H9 (cell line): ENCODE measurements around the gene CMTM8. TPM values are rescaled to one million over a fixed set of nuclear protein-coding genes. Genes with fewer than 3 reads are reported as not detected.

Experiments used
- DNase-seq: peaks from one replicate; pipeline ENCODE4 v3.0.0-alpha.2; 2017
- H2AFZ ChIP-seq: one replicate; pipeline ENCODE4 v1.6.1; 2013; ENCODE audit warnings: mild to moderate bottlenecking, low read length, control low read depth, moderate library complexity
- H2AK5ac ChIP-seq: 2 replicates; pipeline ENCODE4 v1.6.1; 2013; ENCODE audit warnings: low read length, control low read depth, mixed read lengths; ENCODE audit not compliant: insufficient read length
- H2BK120ac ChIP-seq: one replicate; pipeline ENCODE4 v1.6.1; 2013; ENCODE audit warnings: low read depth, mild to moderate bottlenecking, low read length, control low read depth, inconsistent platforms; ENCODE audit not compliant: poor library complexity, severe bottlenecking
- H2BK12ac ChIP-seq: 2 replicates; pipeline ENCODE4 v1.6.1; 2013; ENCODE audit warnings: low read length, control low read depth, mixed read lengths, low read depth; ENCODE audit not compliant: insufficient read length
- H2BK15ac ChIP-seq: 2 replicates; pipeline ENCODE4 v1.6.1; 2013; ENCODE audit warnings: low read depth, low read length, control low read depth
- H2BK20ac ChIP-seq: one replicate; pipeline ENCODE4 v1.6.1; 2013; ENCODE audit warnings: low read depth, mild to moderate bottlenecking, low read length, control low read depth, inconsistent platforms; ENCODE audit not compliant: poor library complexity, severe bottlenecking
- H2BK5ac ChIP-seq: 2 replicates; pipeline ENCODE4 v1.6.1; 2013; ENCODE audit warnings: low read length, control low read depth, mixed read lengths; ENCODE audit not compliant: insufficient read length
- H3K14ac ChIP-seq: 2 replicates; pipeline ENCODE4 v1.6.1; 2013; ENCODE audit warnings: low read length, control low read depth; ENCODE audit not compliant: insufficient read depth
- H3K18ac ChIP-seq: 2 replicates; pipeline ENCODE4 v1.6.1; 2013; ENCODE audit warnings: low read depth, mild to moderate bottlenecking, mixed read lengths, low read length, control low read depth; ENCODE audit not compliant: insufficient read length
- H3K23ac ChIP-seq: 2 replicates; pipeline ENCODE4 v1.6.1; 2013; ENCODE audit warnings: low read length, control low read depth, mixed read lengths, low read depth; ENCODE audit not compliant: insufficient read length
- H3K23me2 ChIP-seq: 2 replicates; pipeline ENCODE4 v1.6.1; 2013; ENCODE audit warnings: low read depth, mild to moderate bottlenecking, mixed read lengths, low read length, control low read depth; ENCODE audit not compliant: insufficient read length, poor library complexity, severe bottlenecking
- H3K27ac ChIP-seq: 2 replicates; pipeline ENCODE4 v1.5.1; 2013; ENCODE audit warnings: low read length, control low read depth, mixed read lengths, low read depth; ENCODE audit not compliant: insufficient read length
- H3K27me3 ChIP-seq: 2 replicates; pipeline ENCODE4 v1.6.1; 2013; ENCODE audit warnings: low read length, control low read depth, inconsistent platforms; ENCODE audit not compliant: insufficient read depth
- H3K4ac ChIP-seq: 2 replicates; pipeline ENCODE4 v1.6.1; 2013; ENCODE audit warnings: low read depth, mild to moderate bottlenecking, control low read depth, inconsistent platforms, low read length, moderate library complexity
- H3K4me1 ChIP-seq: 2 replicates; pipeline ENCODE4 v1.6.1; 2013; ENCODE audit warnings: low read length, control low read depth, inconsistent platforms; ENCODE audit not compliant: insufficient read depth
- H3K4me2 ChIP-seq: 2 replicates; pipeline ENCODE4 v1.6.1; 2013; ENCODE audit warnings: low read length, control low read depth, mixed read lengths; ENCODE audit not compliant: insufficient read length, insufficient read depth
- H3K56ac ChIP-seq: 2 replicates; pipeline ENCODE4 v1.6.1; 2013; ENCODE audit warnings: low read depth, mild to moderate bottlenecking, mixed read lengths, low read length, control low read depth; ENCODE audit not compliant: insufficient read length
- H3K79me1 ChIP-seq: 2 replicates; pipeline ENCODE4 v1.6.1; 2013; ENCODE audit warnings: low read depth, mild to moderate bottlenecking, moderate library complexity, low read length, control low read depth, inconsistent platforms; ENCODE audit not compliant: insufficient read depth, poor library complexity, severe bottlenecking
- H3K79me2 ChIP-seq: 2 replicates; pipeline ENCODE4 v1.6.1; 2013; ENCODE audit warnings: low read length, control low read depth, inconsistent platforms; ENCODE audit not compliant: insufficient read depth
- H3K9ac ChIP-seq: 2 replicates; pipeline ENCODE4 v1.6.1; 2013; ENCODE audit warnings: low read length, control low read depth, mixed read lengths; ENCODE audit not compliant: insufficient read length; ENCODE audit errors: extremely low read depth
- H3K9me3 ChIP-seq: one replicate; pipeline ENCODE4 v1.6.1; 2013; ENCODE audit warnings: low read depth, low read length, inconsistent platforms; ENCODE audit not compliant: control insufficient read depth
- H3T11ph ChIP-seq: one replicate; pipeline ENCODE4 v1.6.1; 2013; ENCODE audit warnings: mild to moderate bottlenecking, low read length, control low read depth, inconsistent platforms
- H4K20me1 ChIP-seq: one replicate; pipeline ENCODE4 v1.6.1; 2013; ENCODE audit not compliant: control insufficient read depth, insufficient read length, insufficient read depth
- H4K5ac ChIP-seq: 2 replicates; pipeline ENCODE4 v1.6.1; 2013; ENCODE audit warnings: low read depth, mild to moderate bottlenecking, mixed read lengths, low read length, control low read depth; ENCODE audit not compliant: insufficient read length
- H4K8ac ChIP-seq: replicated peaks from 2 replicates; pipeline ENCODE4 v1.6.1; 2013; ENCODE audit warnings: low read length, control low read depth, mixed read lengths, low read depth; ENCODE audit not compliant: insufficient read length
- H4K91ac ChIP-seq: 2 replicates; pipeline ENCODE4 v1.6.1; 2013; ENCODE audit warnings: low read depth, mild to moderate bottlenecking, moderate library complexity, mixed read lengths, low read length, control low read depth; ENCODE audit not compliant: insufficient read length
- H3K27ac Mint-ChIP-seq, 3 experiments: 2 replicates in 2 of 3; 3 replicates in 1 of 3; pipeline ENCODE4 v1.8.0; 2020 to 2021; ENCODE audit warnings: mixed read lengths in 3 of 3, mild to moderate bottlenecking in 1 of 3, moderate library complexity in 1 of 3
- H3K27me3 Mint-ChIP-seq: 2 replicates; pipeline ENCODE4 v1.8.0; 2021; ENCODE audit warnings: low read depth, mild to moderate bottlenecking, moderate library complexity, mixed read lengths
- H3K36me3 Mint-ChIP-seq, 3 experiments: 2 replicates in 2 of 3; 3 replicates in 1 of 3; pipeline ENCODE4 v1.8.0; 2020 to 2021; ENCODE audit warnings: low read depth in 3 of 3, mixed read lengths in 3 of 3; ENCODE audit not compliant: insufficient read depth in 1 of 3
- H3K4me1 Mint-ChIP-seq, 2 experiments: 2 replicates each; pipeline ENCODE4 v1.8.0; 2020; ENCODE audit warnings: mixed read lengths in 2 of 2
- H3K4me3 Mint-ChIP-seq, 2 experiments: 2 replicates in 1 of 2; 3 replicates in 1 of 2; pipeline ENCODE4 v1.8.0; 2020 to 2021; ENCODE audit warnings: mild to moderate bottlenecking in 2 of 2, mixed read lengths in 2 of 2, moderate library complexity in 1 of 2
- H3K9me3 Mint-ChIP-seq, 2 experiments: 2 replicates in 1 of 2; 3 replicates in 1 of 2; pipeline ENCODE4 v1.8.0; 2020; ENCODE audit warnings: mild to moderate bottlenecking in 2 of 2, mixed read lengths in 2 of 2, moderate library complexity in 1 of 2
- CTCF ChIP-seq: fragments of 200-600 bp; sonication (generic); conservative IDR thresholded peaks from 3 replicates; pipeline ENCODE4 v1.8.0; 2021; ENCODE audit warnings: antibody characterized with exemption, mild to moderate bottlenecking
- WGBS: extraction: QIAGEN DNeasy Blood & Tissue Kit; methylation state at CpG from one replicate; pipeline ENCODE4 v1.1.7; 2013; ENCODE audit warnings: missing lambda C conversion rate, low lambda C conversion rate, mixed read lengths; ENCODE audit not compliant: insufficient read length; ENCODE audit errors: extremely low coverage; 5-methylcytosine and 5-hydroxymethylcytosine counted together
- total RNA-seq: library from RNA; stranded (reverse); gene quantifications from 2 replicates; pipeline ENCODE4 v1.2.1, GENCODE V29; 2021

Gene CMTM8
- total RNA-seq, 1 experiment from 2014 or later, result 4.0 TPM

GRCh38 chr3:32355751-32356291 is 117.3 kb downstream of the CMTM8 start:
- no CpG with 5 or more reads among the region's 8 CpGs for WGBS
- no peak overlapping the region for H4K5ac ChIP-seq

More at GRCh38 chr3:32355751-32356291, 117.3 kb downstream of the CMTM8 start:
- no peak overlapping the region for H3K18ac ChIP-seq
- H2AK5ac ChIP-seq, result no peak overlapping the region
- H2BK15ac ChIP-seq, result no peak overlapping the region
- no peak overlapping the region for H3T11ph ChIP-seq
- DNase-seq, result no peak
- no peaks in the 10 kb centered on the region; the same call in 1 of the 2 replicates for H3K4me1 ChIP-seq
- no peak for TF ChIP-seq CTCF
- H3K4ac ChIP-seq, result no peak overlapping the region
- no peak overlapping the region for H4K8ac ChIP-seq
- H2BK12ac ChIP-seq, result no peak overlapping the region
- no peaks in the 10 kb centered on the region for H3K9me3 Mint-ChIP-seq
- no peak overlapping the region for H3K23ac ChIP-seq
- no peak overlapping the region; a peak in 1 of 5 replicates for H3K4me3 Mint-ChIP-seq
- no peak overlapping the region for H3K56ac ChIP-seq
- H4K20me1 ChIP-seq, result no peaks in the 10 kb centered on the region
- peaks cover 0 to 9% (median 3%) of the 10 kb centered on the region in 3 experiments; a peak in 3 of 7 replicates for H3K36me3 Mint-ChIP-seq
- no peaks in the 10 kb centered on the region for H3K9me3 ChIP-seq
- H3K27me3 Mint-ChIP-seq, result no peaks in the 10 kb centered on the region
- H3K27ac Mint-ChIP-seq, result no peak overlapping the region; a peak in 1 of 7 replicates
- H2AFZ ChIP-seq, result no peak overlapping the region
- H4K91ac ChIP-seq, result no peak overlapping the region
- no peak overlapping the region for H2BK20ac ChIP-seq
- no peak overlapping the region for H2BK120ac ChIP-seq
- H3K4me1 Mint-ChIP-seq, result peaks cover 21 to 27% of the 10 kb centered on the region in 2 experiments
- no peaks in the 10 kb centered on the region for H3K23me2 ChIP-seq
- H3K27ac ChIP-seq, result no peak overlapping the region
- no peaks in the 10 kb centered on the region for H3K79me2 ChIP-seq
- H3K27me3 ChIP-seq, result no peaks in the 10 kb centered on the region
- no peak overlapping the region for H3K14ac ChIP-seq
- no peak overlapping the region for H2BK5ac ChIP-seq
- no peak overlapping the region for H3K9ac ChIP-seq
- no peak overlapping the region for H3K4me2 ChIP-seq
- H3K79me1 ChIP-seq, result no peaks in the 10 kb centered on the region
